LNCAP (cell line): ENCODE measurements around the gene CD164L2.

Experiments used
- CTCF ChIP-seq: fragments of 450-650 bp; IDR thresholded peaks from 2 replicates; pipeline ENCODE4 v1.5.1; 2017; ENCODE audit warnings: mild to moderate bottlenecking

The CD164L2 gene

GRCh38 chr1:27366113-27366410 is 17.1 kb downstream of the CD164L2 start:
- no peak for TF ChIP-seq CTCF

GRCh38 chr1:27365372-27366112 is 17.6 kb downstream of the CD164L2 start:
- no peak for TF ChIP-seq CTCF

GRCh38 chr1:27364696-27365371 is 18.3 kb downstream of the CD164L2 start:
- no peak for TF ChIP-seq CTCF

- TF ChIP-seq CTCF, result no peak
Measured at GRCh38 chr1:27363766-27364695, 19.1 kb downstream of the CD164L2 start.

GRCh38 chr1:27361553-27361952 is 21.6 kb downstream of the CD164L2 start:
- TF ChIP-seq CTCF, result no peak

- TF ChIP-seq CTCF, result no peak
Measured at GRCh38 chr1:27361044-27361402, 22.1 kb downstream of the CD164L2 start.

- TF ChIP-seq CTCF, result no peak
Measured at GRCh38 chr1:27360159-27361043, 22.7 kb downstream of the CD164L2 start.
